GM10847 (cell line): ENCODE data around the gene PRKCE.

Source experiments
- POLR2A ChIP-seq: IDR thresholded peaks from 2 replicates; pipeline ENCODE4 v1.6.1; 2011; ENCODE audit not compliant: insufficient read length; ENCODE audit errors: extremely low read depth

The PRKCE gene

GRCh38 chr2:45651415-45652089, at the start of gene PRKCE:
Gene PRKCE (plus strand): TSS chr2:45651675.
- no peak for TF ChIP-seq POLR2A

GRCh38 chr2:45602624-45603023, 48.9 kb upstream of the PRKCE start:
- no peak for TF ChIP-seq POLR2A

- no peak for TF ChIP-seq POLR2A
These were observed 46.4 kb upstream of the PRKCE start for GRCh38 chr2:45605116-45605515.

GRCh38 chr2:45606796-45607195, 44.7 kb upstream of the PRKCE start:
- no peak for TF ChIP-seq POLR2A

- TF ChIP-seq POLR2A: no peak
These were observed 43.8 kb upstream of the PRKCE start for GRCh38 chr2:45607701-45608100.

- no peak for TF ChIP-seq POLR2A
These were observed 41.0 kb upstream of the PRKCE start for GRCh38 chr2:45610281-45611019.

- TF ChIP-seq POLR2A: peak; percentile 85
These were observed 40.2 kb upstream of the PRKCE start, which contains the start of gene SRBD1 for GRCh38 chr2:45611020-45611859. Gene SRBD1 (minus strand): TSS chr2:45611267. CDS start chr2:45605441, 5,826 bp downstream.

GRCh38 chr2:45612285-45612684, 39.2 kb upstream of the PRKCE start:
- no peak for TF ChIP-seq POLR2A

- TF ChIP-seq POLR2A: no peak
These were observed 38.7 kb upstream of the PRKCE start for GRCh38 chr2:45612731-45613130.

GRCh38 chr2:45614330-45614729, 37.1 kb upstream of the PRKCE start:
- TF ChIP-seq POLR2A: no peak

- TF ChIP-seq POLR2A: no peak
These were observed 36.5 kb upstream of the PRKCE start for GRCh38 chr2:45614871-45615415.

GRCh38 chr2:45616658-45617411, 34.6 kb upstream of the PRKCE start:
- no peak for TF ChIP-seq POLR2A

GRCh38 chr2:45617496-45617895, 34.0 kb upstream of the PRKCE start:
- TF ChIP-seq POLR2A: no peak

GRCh38 chr2:45622336-45623075, 29.0 kb upstream of the PRKCE start:
- TF ChIP-seq POLR2A: no peak
